SU-DHL-6 (cell line): ENCODE results near the gene ESAM.

Source experiments
- EZH2phosphoT487 ChIP-seq: fragments of 200-600 bp; sonication (generic), shearing (Covaris generic); conservative IDR thresholded peaks from 2 replicates; pipeline ENCODE4 v1.6.1; 2018; ENCODE audit warnings: mild to moderate bottlenecking, antibody characterized with exemption, low read length, moderate library complexity, mixed read lengths
- TF ChIP-seq, protein P1 (sequence below): fragments of 200-600 bp; sonication (generic); IDR thresholded peaks from one replicate; pipeline ENCODE4 v1.5.1; 2017; ENCODE audit warnings: antibody characterized with exemption, mild to moderate bottlenecking, low read length, moderate library complexity; ENCODE audit not compliant: insufficient read depth, poor library complexity, severe bottlenecking

DNA sequence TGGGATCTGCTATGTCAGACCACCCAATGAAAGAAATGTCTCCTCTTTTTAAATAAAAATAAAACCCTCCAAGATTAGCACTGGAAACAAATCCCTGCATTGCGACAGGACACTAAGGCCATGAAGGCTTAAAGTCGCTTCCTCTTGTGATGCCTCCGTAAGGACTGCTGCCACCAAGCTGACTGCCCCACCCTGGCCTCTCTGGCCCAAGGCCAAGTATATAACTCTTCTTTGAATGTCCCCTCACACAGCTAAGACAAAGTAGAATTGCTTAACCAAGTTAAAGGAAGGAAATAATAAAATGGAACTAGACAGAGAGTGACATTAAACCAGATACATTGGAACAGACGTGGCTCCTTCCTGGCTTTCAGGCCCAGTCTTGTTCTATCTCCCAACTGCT, 29.9 kb downstream of the ESAM start:
- TF ChIP-seq, protein P1, sequence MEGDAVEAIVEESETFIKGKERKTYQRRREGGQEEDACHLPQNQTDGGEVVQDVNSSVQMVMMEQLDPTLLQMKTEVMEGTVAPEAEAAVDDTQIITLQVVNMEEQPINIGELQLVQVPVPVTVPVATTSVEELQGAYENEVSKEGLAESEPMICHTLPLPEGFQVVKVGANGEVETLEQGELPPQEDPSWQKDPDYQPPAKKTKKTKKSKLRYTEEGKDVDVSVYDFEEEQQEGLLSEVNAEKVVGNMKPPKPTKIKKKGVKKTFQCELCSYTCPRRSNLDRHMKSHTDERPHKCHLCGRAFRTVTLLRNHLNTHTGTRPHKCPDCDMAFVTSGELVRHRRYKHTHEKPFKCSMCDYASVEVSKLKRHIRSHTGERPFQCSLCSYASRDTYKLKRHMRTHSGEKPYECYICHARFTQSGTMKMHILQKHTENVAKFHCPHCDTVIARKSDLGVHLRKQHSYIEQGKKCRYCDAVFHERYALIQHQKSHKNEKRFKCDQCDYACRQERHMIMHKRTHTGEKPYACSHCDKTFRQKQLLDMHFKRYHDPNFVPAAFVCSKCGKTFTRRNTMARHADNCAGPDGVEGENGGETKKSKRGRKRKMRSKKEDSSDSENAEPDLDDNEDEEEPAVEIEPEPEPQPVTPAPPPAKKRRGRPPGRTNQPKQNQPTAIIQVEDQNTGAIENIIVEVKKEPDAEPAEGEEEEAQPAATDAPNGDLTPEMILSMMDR, result no peak
- TF ChIP-seq EZH2phosphoT487, result no peak
